Measurements from ENCODE around the gene GRIN2A.

Gene GRIN2A

DNA sequence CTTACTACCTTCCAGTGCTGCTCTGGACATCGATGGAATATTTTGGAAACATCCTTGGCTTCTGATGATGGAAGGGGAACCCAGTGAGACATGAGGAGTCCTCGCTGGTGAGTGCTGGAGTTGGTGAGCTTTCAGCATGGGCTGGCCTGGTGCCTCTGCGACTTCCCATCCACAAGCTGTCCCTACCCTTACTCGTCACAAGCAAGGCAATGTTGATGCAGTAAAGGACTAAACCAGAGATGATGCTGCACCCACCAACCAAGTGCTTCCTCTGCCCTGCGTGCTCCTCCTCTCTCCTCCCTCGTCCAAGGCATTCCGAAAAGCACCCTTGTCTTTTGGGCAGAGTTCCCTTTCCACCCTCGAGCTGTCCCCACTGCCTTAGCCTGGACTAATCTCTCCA is 154.7 kb downstream of the GRIN2A start:
- no peak for DNase-seq

DNA sequence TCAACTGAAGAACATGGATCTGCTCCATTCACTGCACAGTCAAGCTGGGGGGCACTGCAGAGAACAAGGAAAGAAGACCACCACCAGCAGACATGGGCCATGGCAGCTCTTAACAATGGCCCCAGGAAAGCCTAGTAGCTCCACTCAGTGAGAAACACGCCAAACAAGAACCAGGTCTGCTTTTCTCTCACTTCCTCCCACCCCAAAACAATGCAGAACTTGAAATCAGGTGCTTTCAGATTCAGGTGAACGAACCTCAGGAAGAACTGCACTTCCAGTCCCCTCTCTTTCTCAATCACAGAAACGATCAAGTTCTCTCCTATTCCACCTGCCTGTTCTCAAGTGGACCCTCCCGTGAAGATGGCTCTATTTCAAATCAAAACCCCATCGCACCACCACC is 155.6 kb downstream of the GRIN2A start:
- DNase-seq: no peak

DNA sequence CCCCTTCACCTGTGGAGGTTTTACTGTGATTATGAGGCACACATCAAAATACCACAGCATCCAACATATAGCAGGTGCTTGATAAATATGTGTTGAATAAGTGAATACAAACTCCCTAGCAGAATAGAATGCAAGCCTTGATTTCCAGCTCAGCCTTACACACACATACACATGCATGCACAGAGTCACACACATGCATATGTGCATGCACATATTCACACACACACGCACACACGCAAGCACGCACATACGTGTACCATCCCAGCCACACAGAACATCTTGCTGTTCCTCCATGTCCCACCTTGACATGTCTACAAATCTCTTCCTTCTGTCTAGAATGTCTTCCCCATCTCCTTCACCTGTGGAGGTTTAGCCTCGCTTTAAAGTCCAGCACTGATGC is 160.1 kb downstream of the GRIN2A start:
- no peak for DNase-seq

DNA sequence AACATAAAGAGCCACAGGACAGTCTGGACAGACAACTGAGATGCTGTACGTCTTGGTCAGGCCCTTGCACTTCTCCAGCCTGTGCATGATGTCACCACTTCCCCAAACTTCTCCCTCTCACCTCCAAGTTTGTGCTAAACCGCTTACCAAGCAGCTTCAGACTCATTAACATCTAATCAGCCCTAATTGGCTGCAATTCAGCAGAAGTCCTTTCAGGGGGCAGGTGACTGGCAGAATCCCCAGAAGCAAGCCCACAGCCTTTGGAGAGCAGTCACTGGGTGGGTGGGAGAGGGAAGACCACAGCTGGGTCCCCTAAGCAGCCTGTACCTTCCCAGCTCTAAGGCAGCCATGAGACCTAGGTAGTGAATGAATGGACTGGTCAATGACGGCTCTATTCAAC is 161.4 kb downstream of the GRIN2A start:
- DNase-seq: no peak

DNA sequence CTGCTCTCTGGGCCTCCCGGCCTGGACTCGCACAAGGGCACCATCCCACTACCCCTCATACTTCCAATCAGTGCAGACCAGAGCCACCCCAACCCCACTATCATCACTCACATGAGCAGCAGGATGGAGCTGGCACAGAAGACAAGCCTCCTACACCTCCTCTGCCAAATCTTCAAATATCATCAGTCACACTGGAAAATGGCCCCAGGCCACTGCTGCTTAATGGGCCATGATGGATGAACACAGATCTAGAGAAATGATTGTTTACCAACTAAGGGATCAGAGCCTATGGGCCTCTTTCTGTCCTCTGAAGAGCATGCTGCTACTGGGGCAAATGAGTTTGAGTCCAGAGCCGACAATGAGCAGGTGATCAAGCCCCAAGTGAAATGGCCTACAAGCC is 165.5 kb downstream of the GRIN2A start:
- DNase-seq: no peak

DNA sequence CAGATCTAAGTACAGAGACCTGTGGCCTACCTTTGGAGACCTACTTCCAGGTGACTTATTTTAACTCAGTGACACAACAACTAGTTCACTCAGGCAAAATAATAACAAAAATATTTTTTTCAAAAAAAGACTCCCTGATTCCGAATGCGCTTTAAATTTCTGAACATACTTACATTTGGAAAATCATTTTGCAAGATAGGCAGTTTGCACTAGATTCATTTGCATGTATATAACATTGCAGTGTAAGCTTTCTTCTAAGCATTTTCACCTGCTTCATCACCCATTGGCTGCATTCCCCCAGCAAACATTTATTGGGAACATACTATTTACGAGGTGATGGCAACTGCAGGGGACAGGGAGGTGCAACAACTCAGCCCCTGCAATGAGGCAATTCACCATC is 166.8 kb downstream of the GRIN2A start:
- no peak for DNase-seq

DNA sequence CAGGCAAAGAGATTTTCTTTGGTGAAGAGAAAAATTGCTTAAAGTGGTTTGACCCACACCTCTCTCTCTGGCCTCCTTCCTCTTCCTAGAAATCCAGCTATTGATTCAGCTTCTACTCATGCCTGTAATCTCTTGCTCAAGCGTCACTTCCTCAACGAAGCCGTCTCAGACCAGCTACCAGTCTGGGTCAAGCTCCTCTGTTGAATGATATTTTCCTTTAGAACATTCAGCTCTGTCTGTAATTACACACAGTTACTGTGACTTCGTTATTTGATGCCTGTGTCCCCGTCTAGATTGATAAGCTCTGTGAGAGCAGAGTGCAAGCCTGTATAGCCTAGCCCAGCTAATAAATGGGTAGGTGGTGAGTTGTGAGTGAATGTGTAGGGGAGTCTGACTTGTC is 168.5 kb downstream of the GRIN2A start:
- DNase-seq: no peak

DNA sequence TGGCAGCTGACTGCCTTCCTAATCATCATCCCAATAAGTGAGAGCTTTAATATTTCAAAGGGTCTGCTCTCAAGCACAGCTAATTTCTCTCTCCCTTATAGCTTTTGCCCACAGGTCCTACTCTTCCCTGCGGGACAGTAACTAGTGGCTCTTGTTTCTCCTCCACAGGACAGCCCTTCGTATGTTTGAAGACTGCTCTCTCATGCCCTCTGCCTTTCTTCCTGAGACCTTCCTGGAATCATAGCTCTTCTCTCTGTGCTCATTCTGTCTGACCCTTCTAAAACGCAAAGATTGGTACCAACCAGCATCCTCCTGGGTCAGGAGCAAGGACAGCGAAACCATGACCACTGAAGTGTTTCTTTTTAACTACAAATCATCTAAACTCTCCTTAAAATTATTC is 168.9 kb downstream of the GRIN2A start:
- no peak for DNase-seq

DNA sequence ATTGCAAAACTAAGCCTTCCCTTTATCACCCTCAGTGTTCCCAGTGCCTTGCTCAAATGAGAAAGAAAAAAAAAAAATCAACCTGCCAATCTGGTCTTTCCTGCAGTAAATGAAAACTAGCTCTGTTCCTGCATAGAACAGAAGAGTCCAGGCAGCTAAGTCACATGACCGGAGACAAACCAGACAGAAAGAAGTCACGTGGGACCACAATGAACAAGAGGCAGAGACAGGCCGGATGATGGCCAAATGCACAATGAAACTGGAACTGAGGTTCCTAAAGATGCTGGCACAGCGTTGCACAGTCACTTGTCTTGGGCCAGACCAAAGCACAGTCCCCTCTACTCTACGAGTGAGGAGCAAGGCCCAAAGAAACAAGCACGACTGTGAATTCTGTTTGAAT is 172.5 kb downstream of the GRIN2A start:
- DNase-seq: no peak

DNA sequence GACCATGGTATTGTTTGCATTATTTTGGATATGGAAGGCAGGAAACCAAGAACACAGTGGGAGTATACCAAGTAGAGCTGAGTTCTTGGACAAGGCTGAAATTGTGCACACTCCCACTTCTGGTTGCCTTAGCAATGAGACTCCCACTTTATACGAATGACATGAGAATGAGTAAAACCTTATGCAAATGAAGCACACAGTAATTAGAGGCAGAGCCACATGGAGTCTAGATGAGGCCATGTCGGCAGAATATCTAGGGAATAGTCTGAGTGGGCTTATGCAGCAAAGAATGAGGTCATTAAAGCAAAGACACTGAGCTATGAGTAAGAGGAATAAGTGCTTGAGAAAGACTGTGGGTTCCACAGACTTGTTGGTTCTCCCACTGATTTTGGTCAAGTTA is 178.7 kb downstream of the GRIN2A start:
- no peak for DNase-seq

DNA sequence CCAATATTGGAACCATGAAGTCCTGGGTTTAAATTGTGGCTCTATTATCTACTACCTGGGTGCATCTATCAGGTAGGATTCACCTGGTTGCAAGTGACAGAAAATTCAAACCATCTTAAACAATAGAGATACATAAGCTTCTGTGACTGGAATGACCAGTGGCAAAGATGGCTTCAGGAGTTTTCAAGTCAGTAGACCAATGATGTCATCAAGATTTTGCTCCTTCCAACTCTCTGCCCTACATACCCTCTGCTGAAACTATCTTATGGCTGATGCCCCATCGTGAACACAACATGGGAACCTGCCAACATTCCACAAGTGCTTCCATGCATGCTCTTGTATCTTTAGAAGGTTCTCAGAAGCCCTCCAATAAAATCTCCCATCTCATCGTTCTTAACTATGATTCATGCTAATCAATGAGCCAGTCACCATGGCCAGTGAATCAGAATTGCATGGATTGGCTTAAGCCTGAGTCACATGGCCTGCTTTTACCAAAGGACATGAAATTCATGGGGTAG is 180.9 kb downstream of the GRIN2A start:
- no peak for DNase-seq

DNA sequence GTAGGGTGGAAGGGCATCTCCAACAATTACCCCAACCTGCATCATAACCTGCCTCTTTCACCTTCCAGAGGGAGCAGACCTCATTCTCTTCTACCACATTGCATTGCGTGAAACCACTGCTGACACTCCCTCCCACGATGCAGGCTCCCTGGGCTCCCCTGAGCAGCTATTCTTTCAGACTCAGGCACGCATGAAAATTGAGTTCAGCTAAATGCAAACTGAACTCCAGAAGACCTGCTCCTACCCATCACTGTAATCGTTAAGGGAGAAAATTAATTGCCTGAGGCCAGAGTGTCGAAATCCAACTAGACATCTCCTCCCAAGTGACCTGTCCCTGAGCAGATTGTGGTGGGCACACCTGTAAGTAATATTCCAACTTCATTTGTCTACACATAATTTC is 186.0 kb downstream of the GRIN2A start:
- no peak for DNase-seq

DNA sequence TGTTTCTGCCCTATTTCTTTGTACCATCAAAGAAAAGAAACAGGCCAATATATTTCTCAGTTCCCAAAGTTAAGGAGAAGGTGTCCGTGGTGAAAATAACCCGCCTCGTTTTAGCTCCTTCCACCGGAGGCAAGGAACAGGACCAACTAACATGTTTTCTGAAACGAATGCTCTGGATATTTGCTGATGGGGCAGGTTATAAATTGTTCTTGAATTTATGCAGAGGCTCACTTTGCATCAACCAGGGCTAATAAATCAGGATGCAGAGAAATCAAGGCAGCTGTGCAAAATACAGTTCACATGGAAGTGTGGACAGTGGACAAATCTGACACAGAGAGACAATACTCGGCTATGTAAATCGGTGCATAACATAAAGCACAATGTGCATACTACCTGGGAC is 189.8 kb downstream of the GRIN2A start:
- DNase-seq: no peak

DNA sequence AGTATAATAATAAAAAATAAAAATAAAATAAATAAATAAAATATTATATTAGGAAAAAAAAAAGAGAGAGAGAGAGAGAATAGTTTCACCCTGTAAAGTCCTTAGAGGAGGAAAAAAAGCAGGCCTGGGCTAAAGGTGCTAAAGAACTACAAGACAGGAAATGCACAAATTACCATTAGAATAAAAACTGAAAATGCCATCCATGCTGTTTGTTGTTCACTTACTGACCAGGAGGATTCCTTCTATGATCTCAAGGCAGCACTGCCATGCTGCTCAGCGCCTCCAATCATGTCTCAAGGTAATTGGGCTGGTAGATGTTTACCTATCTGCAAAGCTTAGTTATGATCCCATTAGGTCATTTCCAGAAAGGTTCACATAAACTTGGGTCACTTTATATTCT is 201.2 kb downstream of the GRIN2A start:
- DNase-seq: no peak

DNA sequence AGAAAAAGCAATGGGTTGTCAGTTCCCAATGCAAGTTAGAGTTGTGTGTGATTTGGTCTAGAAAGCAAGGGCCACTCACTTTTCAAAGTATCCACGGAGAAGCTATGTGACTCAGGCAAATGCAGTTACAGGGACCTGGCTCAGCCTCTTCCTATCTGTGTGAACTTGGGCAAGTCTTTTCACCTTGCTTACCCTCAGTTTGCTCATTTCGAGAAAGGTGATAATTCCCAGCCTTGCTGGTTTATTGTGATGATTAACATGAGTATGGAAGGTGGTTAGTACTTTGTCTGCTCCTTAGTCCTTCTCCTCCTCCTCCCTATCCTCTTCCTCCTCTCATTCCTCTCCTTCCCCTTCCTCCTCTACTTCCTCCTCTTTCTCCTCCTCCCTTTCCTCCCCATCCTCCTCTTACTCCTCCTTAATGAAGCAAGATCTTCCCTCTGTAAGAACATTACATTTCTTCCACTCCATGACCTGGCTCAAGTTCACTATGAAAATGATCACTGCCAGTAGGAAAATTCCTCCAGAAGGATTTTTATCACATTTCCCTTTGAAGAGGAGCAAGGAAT is 204.0 kb downstream of the GRIN2A start:
- no peak for DNase-seq

DNA sequence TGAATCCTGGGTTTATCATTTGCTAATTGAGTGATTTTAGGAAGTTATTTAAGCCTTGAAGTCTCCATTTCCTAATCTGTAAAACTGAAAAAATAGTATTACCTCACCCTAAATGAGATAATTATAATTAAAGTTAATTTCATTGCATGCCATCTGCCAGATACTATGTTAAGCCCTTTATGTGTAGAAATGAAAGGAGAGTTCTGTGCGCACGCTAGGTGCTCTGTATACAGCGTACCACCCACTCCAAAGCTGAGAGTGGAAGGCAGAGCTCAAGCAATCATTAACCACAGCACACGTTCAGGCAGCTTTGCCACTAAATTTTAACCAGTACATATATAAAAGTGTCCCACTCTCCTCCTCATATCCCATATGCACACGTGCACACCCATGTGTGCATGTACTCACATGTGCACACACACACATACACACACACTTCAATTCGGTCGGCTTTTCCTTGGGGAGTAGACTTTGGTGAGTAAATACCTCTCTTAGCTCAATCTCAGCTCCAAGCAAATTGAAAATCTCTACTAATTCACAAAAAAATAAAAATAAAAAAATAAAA is 204.8 kb downstream of the GRIN2A start:
- DNase-seq: no peak

DNA sequence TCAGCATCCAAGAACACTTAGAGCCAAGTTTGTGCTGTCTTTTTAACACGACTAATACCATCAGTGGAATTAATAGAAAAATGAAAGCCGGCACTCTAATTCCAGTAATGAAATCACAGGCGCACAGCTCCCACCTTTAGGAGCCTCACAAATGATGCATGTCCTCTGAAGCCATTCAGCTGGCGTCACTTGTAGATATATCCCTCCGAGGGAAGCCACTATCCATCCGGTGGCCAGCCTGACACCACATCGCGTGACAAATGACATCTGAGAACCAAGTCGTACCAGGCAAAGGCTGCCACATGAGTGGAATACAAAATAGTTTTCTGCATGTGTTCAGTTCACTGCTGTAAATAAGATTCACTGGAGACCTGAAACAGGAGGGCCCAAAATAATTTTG is 205.6 kb downstream of the GRIN2A start:
- no peak for DNase-seq

DNA sequence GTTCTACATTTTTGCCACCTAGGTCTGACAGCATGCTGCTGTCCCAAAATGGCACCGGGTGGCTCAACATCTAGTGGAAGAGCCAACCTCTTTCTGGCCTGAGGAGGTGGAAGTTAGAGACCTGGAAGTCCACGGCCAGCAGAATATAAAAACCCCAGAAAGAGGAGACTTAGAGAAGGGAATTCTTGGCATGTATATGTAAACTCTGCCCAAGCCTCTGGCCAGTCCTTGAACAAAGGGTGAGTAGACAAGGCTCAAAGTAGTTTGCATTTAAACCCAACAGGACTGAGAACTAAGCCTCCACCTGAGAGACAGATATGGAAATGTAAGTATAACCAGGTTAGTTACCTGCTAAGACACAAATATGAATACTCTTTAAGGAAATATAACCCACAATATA is 210.3 kb downstream of the GRIN2A start:
- DNase-seq: no peak

DNA sequence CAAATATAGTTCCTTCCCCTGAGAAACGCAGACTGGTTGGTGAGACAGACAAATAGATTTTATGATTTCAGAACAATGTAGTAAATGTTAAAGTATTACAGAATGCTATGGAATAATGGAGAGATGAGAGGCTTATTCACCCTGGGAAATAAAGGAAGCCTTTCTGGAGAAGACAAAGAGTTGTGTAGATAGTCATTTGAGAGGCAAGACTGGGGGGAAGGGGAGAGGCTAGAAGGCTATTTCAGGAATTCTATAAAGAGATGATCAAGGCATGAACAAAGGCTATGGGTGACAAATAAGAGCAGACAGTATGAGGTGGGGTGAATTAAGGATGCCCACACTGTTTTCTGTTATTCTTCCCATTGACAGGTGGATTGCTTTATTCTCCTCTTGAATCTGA is 211.4 kb downstream of the GRIN2A start:
- no peak for DNase-seq

DNA sequence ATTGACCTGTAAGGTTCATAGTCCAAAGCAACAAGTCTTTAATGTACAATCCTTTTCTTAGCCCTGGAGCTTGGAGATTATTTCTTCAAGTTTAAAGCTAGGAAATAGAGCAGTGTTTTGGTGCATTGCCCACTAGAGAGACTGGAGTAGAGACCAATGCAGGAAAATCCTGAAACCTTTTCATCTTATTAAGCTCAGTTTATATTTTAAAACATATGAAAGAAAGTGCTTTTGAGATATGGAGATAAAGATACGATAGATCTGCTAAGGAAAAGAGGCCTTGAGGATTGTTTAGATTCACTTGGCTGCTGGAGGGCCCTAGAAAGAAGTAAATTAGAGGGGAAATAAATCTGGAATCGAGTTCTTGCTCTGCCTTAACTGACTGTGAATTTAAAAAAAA is 212.0 kb downstream of the GRIN2A start:
- DNase-seq: no peak

DNA sequence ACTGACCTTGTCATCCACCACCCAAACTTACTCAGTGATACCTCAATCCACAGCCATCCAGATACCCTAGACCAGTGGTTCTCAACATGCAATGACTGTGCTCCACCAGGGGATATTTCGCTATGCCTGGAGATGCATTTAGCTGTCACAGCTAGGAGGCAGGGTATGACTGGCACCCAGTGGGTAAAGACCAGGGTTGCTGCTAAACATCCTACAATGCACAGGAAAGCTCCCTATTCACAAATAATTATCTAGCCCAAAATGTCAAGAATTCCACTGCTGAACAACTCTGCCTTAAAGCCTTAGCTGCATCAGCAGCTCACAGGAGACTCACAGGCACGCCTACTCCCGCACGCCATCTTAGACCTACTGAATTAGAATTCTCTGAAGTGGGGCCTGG is 212.6 kb downstream of the GRIN2A start:
- DNase-seq: no peak

DNA sequence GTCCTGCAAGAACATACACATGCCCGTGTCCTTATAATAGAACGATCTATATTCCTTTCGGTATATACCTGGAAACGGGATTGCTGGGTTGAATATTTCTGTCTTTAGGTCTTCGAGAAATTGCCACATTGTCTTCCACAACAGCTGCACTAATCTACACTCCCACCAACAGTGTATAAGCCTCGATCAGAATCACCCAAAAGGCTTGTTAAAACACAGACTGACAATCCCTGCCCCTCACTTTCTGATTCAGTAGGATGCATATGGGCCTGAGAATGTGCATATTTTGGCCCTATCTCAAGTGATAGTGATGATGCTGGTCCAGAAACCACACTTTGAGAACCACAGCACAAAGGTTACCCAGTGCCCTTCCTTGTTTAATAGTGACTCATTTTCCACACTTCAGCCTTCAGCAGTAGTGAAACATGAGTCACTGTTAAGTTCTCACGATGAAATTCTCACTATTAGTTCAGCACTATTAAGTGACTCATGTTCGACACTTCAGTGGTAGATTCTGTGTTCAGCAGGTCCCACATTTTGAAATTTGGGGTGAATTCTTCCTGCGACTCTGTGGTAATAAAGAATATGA is 215.6 kb downstream of the GRIN2A start:
- peak; percentile 60 for DNase-seq

DNA sequence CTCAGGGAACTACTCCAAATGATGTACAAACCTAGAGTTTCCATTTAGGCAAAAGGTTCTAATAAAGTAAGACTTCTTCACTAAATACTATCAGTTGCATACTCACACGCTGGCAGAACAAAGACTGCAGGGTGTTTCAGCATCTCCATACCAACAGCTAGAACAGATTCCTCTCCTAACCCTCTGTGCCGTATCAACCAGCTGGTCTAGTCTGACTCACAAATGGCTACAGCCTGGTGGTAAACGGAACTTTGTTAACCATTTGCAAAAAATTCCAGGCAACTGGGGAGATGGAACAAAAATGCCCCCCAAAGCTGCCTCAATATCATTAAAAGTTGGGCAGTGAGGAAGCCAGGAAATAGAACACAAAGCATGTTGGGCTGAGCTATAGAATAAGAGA is 217.1 kb downstream of the GRIN2A start:
- DNase-seq: peak; percentile 5

DNA sequence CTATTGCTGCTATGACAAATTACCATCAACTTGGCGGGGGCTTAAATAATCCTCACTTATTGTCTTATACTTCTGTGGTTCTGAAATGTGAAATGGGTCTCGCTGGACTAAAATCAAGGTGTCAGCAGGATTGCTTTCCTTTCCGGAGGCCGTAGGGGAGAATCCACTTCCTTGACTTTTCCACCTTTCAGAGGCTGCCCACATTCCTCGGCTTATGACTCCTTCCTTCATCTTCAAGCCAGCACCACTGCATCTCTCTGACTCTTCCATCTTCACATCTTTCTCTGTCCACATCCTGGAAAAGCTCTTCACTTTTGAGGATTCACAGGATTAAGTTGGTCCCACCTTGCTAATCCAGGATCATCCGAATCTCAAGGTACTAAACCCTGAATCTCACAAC is 217.8 kb downstream of the GRIN2A start:
- no peak for DNase-seq

DNA sequence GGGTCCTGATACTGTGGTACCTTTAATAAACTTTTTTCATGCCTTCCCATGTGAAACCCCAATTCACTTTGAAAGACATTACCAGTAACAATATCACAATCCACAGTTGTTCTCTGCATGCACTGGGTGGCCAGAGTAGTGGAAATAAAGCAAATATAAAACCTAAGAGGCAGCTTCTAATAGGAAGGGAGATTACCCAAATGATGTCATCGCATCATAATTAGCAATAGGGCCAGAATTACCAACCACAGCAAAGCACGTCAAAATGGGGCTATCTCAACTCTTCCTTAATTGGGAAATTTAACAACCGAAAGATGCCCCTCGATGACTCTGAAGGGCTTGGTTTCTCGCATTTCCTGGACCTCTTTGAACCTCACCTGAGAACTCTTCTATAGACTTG is 224.8 kb downstream of the GRIN2A start:
- DNase-seq: no peak

All from EL (cell line).